CD4-positive, alpha-beta T cell (primary cell): ENCODE measurements around the gene USE1. TPM values are rescaled to one million over a fixed set of nuclear protein-coding genes. Genes with fewer than 3 reads are reported as not detected.

Experiments
- ATAC-seq: fragments of 200-7000 bp; cut with Tn5 transposase; one replicate; pipeline ENCODE4 v1.10.0; 2022; ENCODE audit warnings: mild to moderate bottlenecking; ENCODE audit not compliant: poor library complexity
- CTCF ChIA-PET: fragments of 350-600 bp; sonication (Branson Sonifier 250); formaldehyde crosslinking; loops from one replicate; lab custom pipeline; 2021; ENCODE audit warnings: antibody characterized with exemption, inconsistent platforms; lab: Charles Lee
- POLR2A ChIA-PET: fragments of 350-600 bp; sonication (Branson Sonifier 250); formaldehyde crosslinking; loops from one replicate; lab custom pipeline; 2021; ENCODE audit warnings: antibody characterized with exemption, inconsistent platforms; lab: Charles Lee
- DNase-seq, 14 experiments: peaks; one replicate each; pipeline ENCODE4 v3.0.0-alpha.2; 2013 to 2020; ENCODE audit warnings: mixed read lengths in 2 of 14
- H3K27ac ChIP-seq, 2 donors: one replicate each; pipeline versions ENCODE4 v1.5.1 to v1.7.0; 2013; ENCODE audit warnings: low read length in 2 of 2, low read depth in 1 of 2, mild to moderate bottlenecking in 1 of 2
- H3K27me3 ChIP-seq, 2 experiments: 1 replicate in 1 of 2; 2 replicates in 1 of 2; pipeline versions ENCODE4 v1.6.1 to v1.7.0; 2013; ENCODE audit warnings: low read length in 2 of 2, control low read depth in 1 of 2, mild to moderate bottlenecking in 1 of 2, moderate library complexity in 1 of 2; ENCODE audit not compliant: insufficient read depth in 2 of 2, control insufficient read depth in 1 of 2
- H3K36me3 ChIP-seq: one replicate; pipeline ENCODE4 v1.6.1; 2013; ENCODE audit warnings: low read length, control low read depth; ENCODE audit not compliant: insufficient read depth
- H3K4me1 ChIP-seq: one replicate; pipeline ENCODE4 v1.6.1; 2013; ENCODE audit warnings: low read length, control low read depth; ENCODE audit not compliant: insufficient read depth
- H3K4me3 ChIP-seq: one replicate; pipeline ENCODE4 v1.5.1; 2013; ENCODE audit warnings: mild to moderate bottlenecking, low read length, moderate library complexity
- H3K9me3 ChIP-seq, 2 experiments: 1 replicate in 1 of 2; 2 replicates in 1 of 2; pipeline versions ENCODE4 v1.6.1 to v1.7.0; 2013; ENCODE audit warnings: low read length in 2 of 2, mild to moderate bottlenecking in 2 of 2, control low read depth in 1 of 2, moderate library complexity in 1 of 2; ENCODE audit not compliant: control insufficient read depth in 1 of 2, insufficient read depth in 1 of 2
- H3K27ac Mint-ChIP-seq: one replicate; pipeline ENCODE4 v1.8.0; 2020; ENCODE audit warnings: mixed read lengths
- H3K27me3 Mint-ChIP-seq: one replicate; pipeline ENCODE4 v1.8.0; 2021; ENCODE audit warnings: mixed read lengths
- H3K36me3 Mint-ChIP-seq: one replicate; pipeline ENCODE4 v1.8.0; 2021; ENCODE audit warnings: low read depth, mixed read lengths
- H3K4me1 Mint-ChIP-seq: one replicate; pipeline ENCODE4 v1.8.0; 2021; ENCODE audit warnings: low read depth, mixed read lengths
- H3K4me3 Mint-ChIP-seq: one replicate; pipeline ENCODE4 v1.8.0; 2020; ENCODE audit warnings: mild to moderate bottlenecking, mixed read lengths
- H3K9me3 Mint-ChIP-seq: one replicate; pipeline ENCODE4 v1.8.0; 2020; ENCODE audit warnings: mixed read lengths
- intact Hi-C, 2 experiments: fragments of 100-400 bp; cut with DNase I in 1 of 2; cut with micrococcal nuclease in 1 of 2; formaldehyde crosslinking; loops; one replicate each; pipeline versions ENCODE4 v1.15.1 to v1.9.0; 2023 to 2025; cut with DNase I, micrococcal nuclease
- total RNA-seq, 174 experiments: library from RNA in 2 of 174; stranded (reverse) in 2 of 174; gene quantifications; one replicate each; pipeline ENCODE4 v1.2.3 and lab custom pipeline; 2021 to 2026
- TF ChIP-seq, protein P1 (sequence below): fragments of 200-600 bp; IDR thresholded peaks from one replicate; pipeline ENCODE4 v1.8.0; 2022; ENCODE audit warnings: antibody characterized with exemption, mild to moderate bottlenecking

Gene USE1
- total RNA-seq, 2 experiments from 2014 or later: 23.1 to 24.3 TPM

- peaks cover 5% of the 10 kb centered on the region for H3K27me3 Mint-ChIP-seq
- ChIA-PET CTCF (no interaction called here), POLR2A (no interaction called here)
- ATAC-seq (no peak), DNase-seq (no peak)
- no peak overlapping the region for H3K27ac Mint-ChIP-seq
- Histone ChIP-seq H3K27me3 (no peaks in the 10 kb centered on the region), H3K9me3 (no peaks in the 10 kb centered on the region), H3K4me1 (peaks cover 17% of the 10 kb centered on the region), H3K4me3 (no peak overlapping the region), H3K27ac (no peak overlapping the region), H3K36me3 (no peaks in the 10 kb centered on the region)
- no peaks in the 10 kb centered on the region for H3K36me3 Mint-ChIP-seq
- intact Hi-C loops: no loop called here
- TF ChIP-seq, protein P1, sequence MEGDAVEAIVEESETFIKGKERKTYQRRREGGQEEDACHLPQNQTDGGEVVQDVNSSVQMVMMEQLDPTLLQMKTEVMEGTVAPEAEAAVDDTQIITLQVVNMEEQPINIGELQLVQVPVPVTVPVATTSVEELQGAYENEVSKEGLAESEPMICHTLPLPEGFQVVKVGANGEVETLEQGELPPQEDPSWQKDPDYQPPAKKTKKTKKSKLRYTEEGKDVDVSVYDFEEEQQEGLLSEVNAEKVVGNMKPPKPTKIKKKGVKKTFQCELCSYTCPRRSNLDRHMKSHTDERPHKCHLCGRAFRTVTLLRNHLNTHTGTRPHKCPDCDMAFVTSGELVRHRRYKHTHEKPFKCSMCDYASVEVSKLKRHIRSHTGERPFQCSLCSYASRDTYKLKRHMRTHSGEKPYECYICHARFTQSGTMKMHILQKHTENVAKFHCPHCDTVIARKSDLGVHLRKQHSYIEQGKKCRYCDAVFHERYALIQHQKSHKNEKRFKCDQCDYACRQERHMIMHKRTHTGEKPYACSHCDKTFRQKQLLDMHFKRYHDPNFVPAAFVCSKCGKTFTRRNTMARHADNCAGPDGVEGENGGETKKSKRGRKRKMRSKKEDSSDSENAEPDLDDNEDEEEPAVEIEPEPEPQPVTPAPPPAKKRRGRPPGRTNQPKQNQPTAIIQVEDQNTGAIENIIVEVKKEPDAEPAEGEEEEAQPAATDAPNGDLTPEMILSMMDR: no peak
- peak overlapping the region; percentile 30 for H3K4me3 Mint-ChIP-seq
- no peaks in the 10 kb centered on the region for H3K9me3 Mint-ChIP-seq
- no peaks in the 10 kb centered on the region for H3K4me1 Mint-ChIP-seq
Observed at GRCh38 chr19:17248011-17248776, 33.0 kb downstream of the USE1 start.

- Mint-ChIP-seq H3K27me3 (peaks cover 5% of the 10 kb centered on the region), H3K4me1 (no peaks in the 10 kb centered on the region), H3K36me3 (no peaks in the 10 kb centered on the region), H3K27ac (no peak overlapping the region), H3K4me3 (no peak overlapping the region), H3K9me3 (no peaks in the 10 kb centered on the region)
- ChIA-PET POLR2A (interaction anchor here (1.3 to 1.4 kb wide), 2 partner anchors 17 to 35 kb away, joined by 3 read pairs; partner anchors contain the start of genes BABAM1 and USE1), CTCF (interaction anchor here (1.3 kb wide), 1 partner anchor 10 kb away, joined by 4 read pairs; no protein-coding TSS in a partner anchor)
- ATAC-seq (no peak), DNase-seq (no peak)
- Histone ChIP-seq H3K4me1 (peaks cover 12% of the 10 kb centered on the region), H3K27ac (no peak overlapping the region), H3K36me3 (no peaks in the 10 kb centered on the region), H3K4me3 (no peak overlapping the region), H3K27me3 (no peaks in the 10 kb centered on the region), H3K9me3 (no peaks in the 10 kb centered on the region)
- intact Hi-C loops: no loop called here
- TF ChIP-seq, protein P1: no peak
Observed at GRCh38 chr19:17249887-17250548, 34.9 kb downstream of the USE1 start.

- Histone ChIP-seq H3K27me3 (no peaks in the 10 kb centered on the region), H3K9me3 (no peaks in the 10 kb centered on the region), H3K27ac (no peak overlapping the region), H3K4me1 (no peaks in the 10 kb centered on the region), H3K36me3 (no peaks in the 10 kb centered on the region), H3K4me3 (no peak overlapping the region)
- Mint-ChIP-seq H3K4me1 (no peaks in the 10 kb centered on the region), H3K27me3 (no peaks in the 10 kb centered on the region), H3K9me3 (no peaks in the 10 kb centered on the region), H3K4me3 (no peak overlapping the region), H3K36me3 (no peaks in the 10 kb centered on the region), H3K27ac (no peak overlapping the region)
- ChIA-PET CTCF (no interaction called here), POLR2A (no interaction called here)
- intact Hi-C loops: no loop called here
- ATAC-seq: no peak
- TF ChIP-seq, protein P1: no peak
- no peak for DNase-seq
Observed at GRCh38 chr19:17254636-17255035, 39.5 kb downstream of the USE1 start.
